ENCODE results near the gene GPR146.

GRCh38 chr7:999941-1000935 lies 44.1 kb upstream of the GPR146 start:
- no peak for TF ChIP-seq POLR2A (IDR thresholded peaks at IDR 0.05; ENCODE audit: low read length)
- no peak for TF ChIP-seq GATA1 (IDR thresholded peaks at IDR 0.05; ENCODE audit: low read depth, low read length)

All from erythroblast (primary cell).